Testis (tissue), 3 donors: Measurements from ENCODE around the gene SVEP1. TPM values are rescaled to one million over a fixed set of nuclear protein-coding genes. Genes with fewer than 3 reads are reported as not detected.

ENCODE experiments used
- DNase-seq: peaks from one replicate; pipeline ENCODE4 v3.0.0-alpha.2; 2019
- H3K27ac ChIP-seq, 2 donors: fragments of 200-600 bp; sonication (generic); one replicate each; pipeline ENCODE4 v1.5.1; 2019
- H3K27me3 ChIP-seq: fragments of 200-600 bp; sonication (generic); one replicate; pipeline ENCODE4 v1.5.1; 2019
- H3K36me3 ChIP-seq: fragments of 200-600 bp; sonication (generic); one replicate; pipeline ENCODE4 v1.5.1; 2017; ENCODE audit warnings: low read depth; ENCODE audit errors: missing control alignments
- H3K4me1 ChIP-seq: fragments of 200-600 bp; sonication (generic); one replicate; pipeline ENCODE4 v1.5.1; 2019
- H3K4me3 ChIP-seq, 2 donors: fragments of 200-600 bp; sonication (generic); one replicate each; pipeline ENCODE4 v1.5.1; 2017 to 2019
- H3K9me3 ChIP-seq: fragments of 200-600 bp; sonication (generic); one replicate; pipeline ENCODE4 v1.5.1; 2017
- CTCF ChIP-seq, 3 experiments: fragments of 450-650 bp in 2 of 3; fragments of 200-600 bp in 1 of 3; sonication (generic) in 1 of 3; IDR thresholded peaks; one replicate each; pipeline ENCODE4 v1.5.1; 2016 to 2019; ENCODE audit warnings: antibody characterized with exemption in 3 of 3, mild to moderate bottlenecking in 2 of 3, moderate library complexity in 1 of 3
- POLR2A ChIP-seq: fragments of 450-650 bp; IDR thresholded peaks from one replicate; pipeline ENCODE4 v1.6.1; 2017; ENCODE audit warnings: antibody characterized with exemption, mild to moderate bottlenecking, moderate library complexity
- WGBS, 2 donors: methylation state at CpG; one replicate each; pipeline ENCODE4 v1.1.5; 2018; 5-methylcytosine and 5-hydroxymethylcytosine counted together
- intact Hi-C: fragments of 100-400 bp; cut with DNase I; formaldehyde crosslinking; loops from one replicate; pipeline ENCODE4 v1.15.1; 2023; ENCODE audit warnings: low total_unique reads
- polyA plus RNA-seq: library from polyadenylated mRNA; stranded (reverse); fragments of 350-450 nt; fragmentation: Illumina TruSeq; extraction: RNeasy Lipid Tissue Mini Kit (QIAGEN cat#74804); gene quantifications from one replicate; pipeline ENCODE4 v1.2.3, GENCODE V29; 2014; ENCODE audit warnings: low read depth, low replicate concordance; ENCODE audit not compliant: insufficient read depth
- total RNA-seq, 2 donors: library from RNA; depleted of rRNA; stranded (reverse); fragments of >200 nt; gene quantifications; one replicate each; pipeline ENCODE4 v1.2.3, GENCODE V29; 2016

SVEP1 gene
- total and polyA plus RNA-seq, 3 donors from 2014 or later: 4.6 to 7.9 (median 6.9) TPM

GRCh38 chr9:110573305-110573704 lies 6.2 kb downstream of the SVEP1 start:
- Histone ChIP-seq H3K27me3 (no peaks in the 10 kb centered on the region), H3K9me3 (no peaks in the 10 kb centered on the region), H3K4me3 (no peak overlapping the region), H3K4me1 (no peaks in the 10 kb centered on the region), H3K27ac (no peak overlapping the region), H3K36me3 (no peaks in the 10 kb centered on the region)
- no peak for TF ChIP-seq CTCF (IDR thresholded peaks at IDR 0.05)
- TF ChIP-seq POLR2A: no peak
- intact Hi-C loops: no loop called here
- no peak for DNase-seq
- 85 to 87% methylated on average over 6 of the region's 6 CpGs for WGBS, 2 donors

- Histone ChIP-seq H3K4me3 (no peak overlapping the region), H3K27me3 (no peaks in the 10 kb centered on the region), H3K4me1 (no peaks in the 10 kb centered on the region), H3K9me3 (no peaks in the 10 kb centered on the region), H3K27ac (no peak overlapping the region), H3K36me3 (no peaks in the 10 kb centered on the region)
- intact Hi-C loops: no loop called here
- no peak for DNase-seq
- WGBS, 2 donors: 91 to 94% methylated on average over 2 of the region's 2 CpGs
- TF ChIP-seq POLR2A (no peak), CTCF (IDR thresholded peaks at IDR 0.05) (no peak)
These were observed 7.6 kb downstream of the SVEP1 start for GRCh38 chr9:110571801-110572483.

- H3K4me1 ChIP-seq: no peaks in the 10 kb centered on the region
- H3K4me3 ChIP-seq: no peak overlapping the region
- H3K27ac ChIP-seq: no peak overlapping the region
- no peaks in the 10 kb centered on the region for H3K27me3 ChIP-seq
- 94 to 100% methylated on average over 1 of the region's 1 CpG for WGBS, 2 donors
- intact Hi-C loops: no loop called here
- H3K9me3 ChIP-seq: no peaks in the 10 kb centered on the region
- no peaks in the 10 kb centered on the region for H3K36me3 ChIP-seq
- no peak for TF ChIP-seq POLR2A
- no peak for TF ChIP-seq CTCF (IDR thresholded peaks at IDR 0.05)
- DNase-seq: no peak
These were observed 13.4 kb downstream of the SVEP1 start for GRCh38 chr9:110566156-110566555.

GRCh38 chr9:110561826-110562225 lies 17.7 kb downstream of the SVEP1 start:
- 88 to 89% methylated on average over 2 of the region's 2 CpGs for WGBS, 2 donors
- no peaks in the 10 kb centered on the region for H3K9me3 ChIP-seq
- no peaks in the 10 kb centered on the region for H3K4me1 ChIP-seq
- no peak overlapping the region for H3K27ac ChIP-seq
- intact Hi-C loops: no loop called here
- no peak overlapping the region for H3K4me3 ChIP-seq
- DNase-seq: no peak
- no peaks in the 10 kb centered on the region for H3K36me3 ChIP-seq
- no peak for TF ChIP-seq POLR2A
- no peak for TF ChIP-seq CTCF (IDR thresholded peaks at IDR 0.05)
- H3K27me3 ChIP-seq: no peaks in the 10 kb centered on the region

GRCh38 chr9:110559869-110560268 lies 19.7 kb downstream of the SVEP1 start:
- WGBS, 2 donors: 91 to 94% methylated on average over 1 of the region's 1 CpG
- intact Hi-C loops: no loop called here
- Histone ChIP-seq H3K9me3 (no peaks in the 10 kb centered on the region), H3K4me1 (no peaks in the 10 kb centered on the region), H3K27ac (no peak overlapping the region), H3K36me3 (no peaks in the 10 kb centered on the region), H3K4me3 (no peak overlapping the region), H3K27me3 (no peaks in the 10 kb centered on the region)
- TF ChIP-seq POLR2A: no peak
- no peak for TF ChIP-seq CTCF (IDR thresholded peaks at IDR 0.05)
- DNase-seq: no peak
